HepG2 (cell line): ENCODE data around the gene C19orf73. TPM values are rescaled to one million over a fixed set of nuclear protein-coding genes. Genes with fewer than 3 reads are reported as not detected.

Experiments used
- ATAC-seq: fragments of 200-7000 bp; cut with Tn5 transposase; 3 replicates; pipeline ENCODE4 v1.9.1; 2020; ENCODE audit warnings: mild to moderate bottlenecking, moderate library complexity
- BruUV-seq: library from RNA; stranded (reverse); fragments of 400-500 nt; replicated peaks from 2 replicates; lab custom pipeline; 2021; lab: Mats Ljungman, UMichigan
- CTCF ChIA-PET: fragments of 300-600 bp; formaldehyde crosslinking; extraction: SDS; loops from one replicate; lab custom pipeline; 2021; ENCODE audit warnings: low total read pairs, inconsistent platforms, low intra/inter-chr PET ratio; lab: Yijun Ruan, JAX
- POLR2A ChIA-PET: fragments of 350-600 bp; sonication (Branson Sonifier 250); formaldehyde crosslinking; loops from one replicate; lab custom pipeline; 2020; ENCODE audit warnings: antibody characterized with exemption, inconsistent platforms; lab: Yijun Ruan, JAX
- DNase-seq: peaks from one replicate; pipeline ENCODE4 v3.0.0-alpha.2; 2015; ENCODE audit warnings: low spot score
- FAIRE-seq: peaks from 3 replicates; lab custom pipeline; 2011; peaks lifted over from hg19 to GRCh38; lab: Jason Lieb, UNC
- H2AFZ ChIP-seq: one replicate; pipeline ENCODE4 v1.6.1; 2011; ENCODE audit warnings: low read length, inconsistent platforms
- H3K27ac ChIP-seq: fragments of 300-600 bp; 3 replicates; pipeline ENCODE4 v1.8.0; 2011; ENCODE audit warnings: mixed run types, mild to moderate bottlenecking, mixed read lengths, low read length, inconsistent platforms; ENCODE audit not compliant: insufficient read depth; ENCODE audit errors: extremely low read length
- H3K27me3 ChIP-seq, 2 experiments: fragments of 200-600 bp in 1 of 2; 2 replicates in 1 of 2; 3 replicates in 1 of 2; pipeline versions ENCODE4 v1.6.0 to v1.8.0; 2011; ENCODE audit warnings: low read length in 2 of 2, mild to moderate bottlenecking in 2 of 2, moderate library complexity in 2 of 2, inconsistent platforms in 1 of 2; ENCODE audit not compliant: insufficient read depth in 2 of 2, control insufficient read depth in 1 of 2
- H3K36me3 ChIP-seq, 2 experiments: fragments of 200-600 bp in 1 of 2; replicated peaks in 1 of 2; 2 replicates in 1 of 2; 3 replicates in 1 of 2; pipeline versions ENCODE4 v1.5.1 to v1.8.0; 2011; ENCODE audit warnings: low read length in 2 of 2, inconsistent platforms in 1 of 2; ENCODE audit not compliant: insufficient read depth in 2 of 2, control insufficient read depth in 1 of 2
- H3K4me1 ChIP-seq: 2 replicates; pipeline ENCODE4 v1.5.1; 2012; ENCODE audit warnings: low read length, inconsistent platforms; ENCODE audit not compliant: insufficient read depth
- H3K4me2 ChIP-seq: 2 replicates; pipeline ENCODE4 v1.6.0; 2011; ENCODE audit warnings: low read depth, low read length, inconsistent platforms
- H3K4me3 ChIP-seq, 3 experiments: fragments of 200-600 bp in 1 of 3; sonication (generic), shearing (Covaris generic) in 1 of 3; replicated peaks in 1 of 3; 2 replicates each; pipeline ENCODE4 v1.5.1; 2011 to 2016; ENCODE audit warnings: low read length in 3 of 3, inconsistent platforms in 2 of 3, low read depth in 2 of 3, mild to moderate bottlenecking in 2 of 3, control low read depth in 1 of 3, mixed read lengths in 1 of 3; ENCODE audit not compliant: insufficient read depth in 1 of 3
- H3K79me2 ChIP-seq: one replicate; pipeline ENCODE4 v1.6.1; 2011; ENCODE audit warnings: low read length, inconsistent platforms; ENCODE audit not compliant: insufficient read depth
- H3K9ac ChIP-seq: 2 replicates; pipeline ENCODE4 v1.6.0; 2011; ENCODE audit warnings: mild to moderate bottlenecking, low read depth, low read length, inconsistent platforms; ENCODE audit not compliant: insufficient read depth
- H3K9me3 ChIP-seq: 2 replicates; pipeline ENCODE4 v1.5.1; 2012; ENCODE audit warnings: mild to moderate bottlenecking, low read length
- H4K20me1 ChIP-seq: 2 replicates; pipeline ENCODE4 v1.6.0; 2011; ENCODE audit warnings: inconsistent platforms, mild to moderate bottlenecking, low read length, moderate library complexity; ENCODE audit not compliant: insufficient read depth
- CENPT ChIP-seq: sonication (generic); formaldehyde crosslinking; IDR thresholded peaks from 2 replicates; pipeline ENCODE4 v1.8.0; 2022; ENCODE audit warnings: low read depth, mild to moderate bottlenecking, moderate library complexity, missing genetic modification reagents
- CTCF ChIP-seq: sonication (generic); formaldehyde crosslinking; IDR thresholded peaks from 2 replicates; pipeline ENCODE4 v1.5.0; 2020; ENCODE audit warnings: mild to moderate bottlenecking, missing genetic modification reagents, moderate library complexity
- ETV5 ChIP-seq: IDR thresholded peaks from 2 replicates; pipeline ENCODE4 v1.6.1; 2018; ENCODE audit warnings: missing biosample characterization, missing genetic modification reagents, inconsistent platforms, borderline replicate concordance
- GABPB1 ChIP-seq: IDR thresholded peaks from 2 replicates; pipeline ENCODE4 v1.6.1; 2016; ENCODE audit warnings: mild to moderate bottlenecking, missing genetic modification reagents, moderate library complexity, missing compliant biosample characterization
- KAT8 ChIP-seq: IDR thresholded peaks from 2 replicates; pipeline ENCODE4 v1.6.1; 2016; ENCODE audit warnings: missing genetic modification reagents, missing compliant biosample characterization
- MED13 ChIP-seq: sonication (generic); formaldehyde crosslinking; IDR thresholded peaks from 2 replicates; pipeline ENCODE4 v1.5.0; 2020; ENCODE audit warnings: missing genetic modification reagents
- NFE2L2 ChIP-seq: fragments of 150-350 bp; IDR thresholded peaks from 2 replicates; pipeline ENCODE4 v1.6.1; 2014; ENCODE audit warnings: low read length
- PHB2 ChIP-seq: fragments of 450-650 bp; IDR thresholded peaks from 2 replicates; pipeline ENCODE4 v1.6.1; 2018; ENCODE audit not compliant: partially characterized antibody
- RBM22 ChIP-seq: fragments of 200-400 bp; formaldehyde crosslinking; optimal IDR thresholded peaks from 2 replicates; pipeline ENCODE3; 2017; ENCODE audit warnings: mild to moderate bottlenecking, low read length, moderate library complexity
- REXO4 ChIP-seq: sonication (generic); formaldehyde crosslinking; IDR thresholded peaks from 2 replicates; pipeline ENCODE4 v1.8.0; 2022; ENCODE audit warnings: missing genetic modification reagents, mild to moderate bottlenecking, borderline replicate concordance
- SCMH1 ChIP-seq: sonication (generic); formaldehyde crosslinking; IDR thresholded peaks from 2 replicates; pipeline ENCODE4 v1.9.0; 2021; ENCODE audit warnings: missing genetic modification reagents, mild to moderate bottlenecking, borderline replicate concordance
- SP140L ChIP-seq: sonication (generic); formaldehyde crosslinking; IDR thresholded peaks from 2 replicates; pipeline ENCODE4 v1.4.0; 2020; ENCODE audit warnings: missing genetic modification reagents, borderline replicate concordance
- SSRP1 ChIP-seq: IDR thresholded peaks from 2 replicates; pipeline ENCODE4 v1.6.1; 2016; ENCODE audit warnings: control low read depth
- STAT5B ChIP-seq: sonication (generic); formaldehyde crosslinking; IDR thresholded peaks from 2 replicates; pipeline ENCODE4 v1.4.0; 2020; ENCODE audit warnings: missing genetic modification reagents
- TEAD3 ChIP-seq: optimal IDR thresholded peaks from 2 replicates; pipeline ENCODE3; 2016; ENCODE audit warnings: borderline replicate concordance
- THAP8 ChIP-seq: sonication (generic); formaldehyde crosslinking; IDR thresholded peaks from 2 replicates; pipeline ENCODE4 v1.5.1; 2020; ENCODE audit warnings: missing genetic modification reagents, mild to moderate bottlenecking, borderline replicate concordance
- ZBTB25 ChIP-seq: IDR thresholded peaks from 2 replicates; pipeline ENCODE4 v1.6.1; 2018; ENCODE audit warnings: missing genetic modification reagents
- ZNF354B ChIP-seq: sonication (generic); formaldehyde crosslinking; IDR thresholded peaks from 2 replicates; pipeline ENCODE4 v1.8.0; 2022; ENCODE audit warnings: mild to moderate bottlenecking, missing genetic modification reagents
- ZNF546 ChIP-seq: sonication (generic); formaldehyde crosslinking; conservative IDR thresholded peaks from 2 replicates; pipeline ENCODE4 v1.8.1; 2023; ENCODE audit warnings: mild to moderate bottlenecking, missing genetic modification reagents
- ZNF709 ChIP-seq: sonication (generic); formaldehyde crosslinking; IDR thresholded peaks from 2 replicates; pipeline ENCODE4 v1.5.0; 2020; ENCODE audit warnings: mild to moderate bottlenecking, missing genetic modification reagents
- ZSCAN30 ChIP-seq: sonication (generic); formaldehyde crosslinking; IDR thresholded peaks from 2 replicates; pipeline ENCODE4 v1.5.0; 2020; ENCODE audit warnings: mild to moderate bottlenecking, missing genetic modification reagents
- WGBS: methylation state at CpG from one replicate; pipeline ENCODE4 v1.1.6; 2017; ENCODE audit warnings: low lambda C conversion rate; 5-methylcytosine and 5-hydroxymethylcytosine counted together
- in situ Hi-C: cut with HindIII; loops from 2 replicates; pipeline ENCODE4 v1.10.0; 2017; ENCODE audit warnings: low pct_unique_long_range_greater_than_20kb; ENCODE audit not compliant: extremely low pct_ligation_motif_present
- intact Hi-C: fragments of 100-400 bp; cut with micrococcal nuclease; formaldehyde crosslinking; loops from one replicate; pipeline ENCODE4 v1.10.0; 2022; ENCODE audit not compliant: unreplicated experiment
- polyA plus RNA-seq, 8 experiments: library from polyadenylated mRNA; depleted of rRNA in 3 of 8; stranded (reverse) in 7 of 8; unstranded in 1 of 8; fragments of >200 nt; fragmentation: Illumina TruSeq in 4 of 8; extraction: Trizol in 4 of 8; gene quantifications; 2 replicates each; pipeline versions ENCODE4 v1.2.1 to v1.2.3, GENCODE V29; 2011 to 2016; ENCODE audit warnings: low read depth in 4 of 8, missing spikeins in 1 of 8, mixed read lengths in 1 of 8; ENCODE audit not compliant: insufficient read depth in 1 of 8
- total RNA-seq, 5 experiments: library from RNA; depleted of rRNA; stranded (reverse); fragments of >200 nt; fragmentation: Illumina TruSeq; extraction: Trizol; gene quantifications; 2 replicates each; pipeline ENCODE4 v1.2.3, GENCODE V29; 2016; ENCODE audit warnings: low read depth in 1 of 5

C19orf73 gene
- total and polyA plus RNA-seq, 2 of the 13 experiments (the other 11 are each of a cell fraction or from before 2014, with no cell fraction given), result 1.4 to 1.5 TPM

- ATAC-seq, result peak; percentile 28
- DNase-seq, result peak; percentile 46
- TF ChIP-seq ETV5 (CRISPR knock-in tag) (no peak), THAP8 (no peak), REXO4 (CRISPR knock-in tag) (no peak), CTCF (no peak), CENPT (no peak), ZBTB25 (CRISPR knock-in tag) (no peak), KAT8 (CRISPR knock-in tag) (peak; percentile 49; the same call in 1 of the 2 replicates), STAT5B (CRISPR knock-in tag) (no peak), PHB2 (no peak), GABPB1 (CRISPR knock-in tag) (peak; percentile 69), ZNF709 (CRISPR knock-in tag) (no peak), ZNF546 (no peak), SCMH1 (CRISPR knock-in tag) (no peak), SP140L (CRISPR knock-in tag) (no peak), ZSCAN30 (CRISPR knock-in tag) (no peak), NFE2L2 (no peak), ZNF354B (CRISPR knock-in tag) (no peak), SSRP1 (CRISPR knock-in tag) (no peak), MED13 (no peak), TEAD3 (CRISPR knock-in tag) (no peak), RBM22 (no peak)
Measured at GRCh38 chr19:49114630-49115363, 4.1 kb downstream of the C19orf73 start.

More at GRCh38 chr19:49114630-49115363, 4.1 kb downstream of the C19orf73 start:
- peak overlapping the region; percentile 74 for H3K9ac ChIP-seq
- ChIA-PET CTCF (no interaction called here), POLR2A (interaction anchor here (0.7 to 2.2 kb wide), 10 partner anchors 9 to 338 kb away, joined by 3 to 14 read pairs (median 5); partner anchors contain the start of genes ALDH16A1, HRC and RUVBL2)
- no peaks in the 10 kb centered on the region for H3K36me3 ChIP-seq
- no peaks in the 10 kb centered on the region for H3K9me3 ChIP-seq
- H2AFZ ChIP-seq, result no peak overlapping the region
- WGBS, result 3% methylated on average over 13 of the region's 68 CpGs
- no peaks in the 10 kb centered on the region for H3K27me3 ChIP-seq
- peaks cover 51% of the 10 kb centered on the region for H3K4me1 ChIP-seq
- H3K79me2 ChIP-seq, result peaks cover 4% of the 10 kb centered on the region
- no peak for FAIRE-seq
- in situ Hi-C loops, result loop anchor here (5.0 kb wide), 1 partner anchor 38 kb away; no protein-coding TSS in a partner anchor
- H4K20me1 ChIP-seq, result no peaks in the 10 kb centered on the region
- intact Hi-C loops, result no loop called here
- H3K4me2 ChIP-seq, result peak overlapping the region; percentile 91
- BruUV-seq, result no TSS peak
- peak overlapping the region; percentile 71 to 85 (median 78) for H3K4me3 ChIP-seq
- peak overlapping the region; percentile 72 for H3K27ac ChIP-seq
